Middle frontal gyrus (tissue), 1 donor: ENCODE results near the gene SNX21.
A peak's percentile ranks its signal among the peaks of the same experiment; 100 is the strongest.

ENCODE experiments used
- DNase-seq: peaks from one replicate; pipeline ENCODE4 v3.0.0-alpha.2; 2015; ENCODE audit warnings: low spot score; ENCODE audit errors: extremely low spot score

SNX21 gene

GRCh38 chr20:45880988-45881788 lies 47.6 kb downstream of the SNX21 start, which contains the start of gene ZSWIM1:
TSS of gene ZSWIM1 (plus strand) at chr20:45881227. CDS start at chr20:45882593, 1,366 bp downstream.
- DNase-seq, result peak; percentile 99

- DNase-seq, result no peak
These were observed 49.0 kb downstream of the SNX21 start for GRCh38 chr20:45882469-45883099.

DNA sequence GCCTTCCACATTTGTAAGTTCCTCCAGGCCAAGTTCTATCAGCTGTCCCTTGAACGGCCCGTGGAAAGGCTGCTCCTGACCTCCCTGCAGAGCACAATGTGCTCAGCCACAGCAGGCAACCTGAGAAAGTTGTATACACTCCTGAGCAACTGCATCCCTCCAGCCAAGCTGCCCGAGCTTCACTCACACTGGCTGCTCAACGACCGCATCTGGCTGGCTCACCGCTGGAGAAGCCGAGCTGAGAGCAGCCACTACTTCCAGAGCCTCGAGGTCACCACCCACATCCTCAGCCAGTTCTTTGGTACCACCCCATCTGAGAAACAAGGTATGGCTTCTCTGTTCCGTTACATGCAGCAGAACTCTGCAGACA lies 49.5 kb downstream of the SNX21 start:
- DNase-seq, result no peak

GRCh38 chr20:45886590-45887345 lies 53.2 kb downstream of the SNX21 start:
- DNase-seq, result no peak

- DNase-seq, result no peak
These were observed 53.7 kb downstream of the SNX21 start, which contains the start of gene SPATA25 for GRCh38 chr20:45887346-45887715. TSS of gene SPATA25 (minus strand) at chr20:45887622. CDS start at chr20:45887590, 32 bp downstream.

DNA sequence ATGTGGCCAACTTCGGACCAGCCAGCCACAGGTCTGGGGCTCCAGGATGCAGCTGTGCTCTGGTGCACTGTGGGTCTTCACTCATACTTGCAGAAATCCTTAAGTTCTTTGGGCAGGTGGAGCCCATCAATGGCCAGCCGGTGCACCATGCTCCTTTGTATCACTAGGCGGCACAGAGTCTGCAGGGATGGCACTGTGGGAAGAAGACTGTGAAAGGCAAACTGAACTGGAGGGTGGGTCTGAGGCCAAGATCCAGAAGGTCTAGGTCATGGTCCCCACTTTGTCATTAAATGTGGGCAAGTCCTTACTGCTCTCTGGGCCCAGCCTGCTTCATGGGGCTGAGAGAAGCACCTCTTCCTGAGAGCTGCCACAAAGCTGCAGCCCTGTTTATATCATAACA lies 55.1 kb downstream of the SNX21 start:
- DNase-seq, result no peak

- no peak for DNase-seq
These were observed 56.7 kb downstream of the SNX21 start for GRCh38 chr20:45890077-45890984.

DNA sequence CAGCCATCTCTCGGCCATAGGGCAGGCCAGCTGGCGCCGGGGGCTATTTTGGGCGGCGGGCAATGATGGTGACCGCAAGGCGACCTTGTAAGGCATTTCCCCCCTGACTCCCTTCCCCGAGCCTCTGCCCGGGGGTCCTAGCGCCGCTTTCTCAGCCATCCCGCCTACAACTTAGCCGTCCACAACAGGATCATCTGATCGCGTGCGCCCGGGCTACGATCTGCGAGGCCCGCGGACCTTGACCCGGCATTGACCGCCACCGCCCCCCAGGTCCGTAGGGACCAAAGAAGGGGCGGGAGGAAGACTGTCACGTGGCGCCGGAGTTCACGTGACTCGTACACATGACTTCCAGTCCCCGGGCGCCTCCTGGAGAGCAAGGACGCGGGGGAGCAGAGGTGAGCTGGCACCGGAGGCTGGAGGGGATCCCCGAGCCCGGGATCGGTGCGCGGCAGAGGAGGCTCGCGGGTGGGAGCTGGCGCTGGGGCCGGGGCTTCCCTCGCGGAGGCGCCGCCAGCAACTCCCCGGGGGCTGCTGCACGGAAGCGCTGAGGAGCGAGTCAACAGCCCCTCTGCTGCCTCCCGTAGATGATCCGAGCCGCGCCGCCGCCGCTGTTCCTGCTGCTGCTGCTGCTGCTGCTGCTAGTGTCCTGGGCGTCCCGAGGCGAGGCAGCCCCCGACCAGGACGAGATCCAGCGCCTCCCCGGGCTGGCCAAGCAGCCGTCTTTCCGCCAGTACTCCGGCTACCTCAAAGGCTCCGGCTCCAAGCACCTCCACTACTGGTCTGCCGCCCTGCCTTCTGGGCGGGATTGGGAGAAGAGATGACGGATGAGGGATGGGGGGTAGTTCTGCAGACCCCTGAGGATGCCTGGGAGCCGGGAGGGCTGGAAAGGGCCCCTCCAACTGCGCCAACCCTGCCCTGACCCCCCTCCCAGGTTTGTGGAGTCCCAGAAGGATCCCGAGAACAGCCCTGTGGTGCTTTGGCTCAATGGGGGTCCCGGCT lies 57.7 kb downstream of the SNX21 start, which contains the start of the genes CTSA and NEURL2:
CTSA (plus strand) TSS at position 351 of the 999 bp plus-strand sequence; CDS start at position 585, 234 bp downstream.
NEURL2 (minus strand) TSS at position 224 of the 999 bp plus-strand sequence; CDS start at position 7, 217 bp downstream.
- peak; percentile 75 for DNase-seq

GRCh38 chr20:45892049-45892825 lies 58.6 kb downstream of the SNX21 start:
- DNase-seq, result no peak
